Measurements from ENCODE around the gene LHX1. TPM values are rescaled to one million over a fixed set of nuclear protein-coding genes. Genes with fewer than 3 reads are reported as not detected.

The LHX1 gene
- total RNA-seq, 4 donors from 2014 or later = not detected

DNA sequence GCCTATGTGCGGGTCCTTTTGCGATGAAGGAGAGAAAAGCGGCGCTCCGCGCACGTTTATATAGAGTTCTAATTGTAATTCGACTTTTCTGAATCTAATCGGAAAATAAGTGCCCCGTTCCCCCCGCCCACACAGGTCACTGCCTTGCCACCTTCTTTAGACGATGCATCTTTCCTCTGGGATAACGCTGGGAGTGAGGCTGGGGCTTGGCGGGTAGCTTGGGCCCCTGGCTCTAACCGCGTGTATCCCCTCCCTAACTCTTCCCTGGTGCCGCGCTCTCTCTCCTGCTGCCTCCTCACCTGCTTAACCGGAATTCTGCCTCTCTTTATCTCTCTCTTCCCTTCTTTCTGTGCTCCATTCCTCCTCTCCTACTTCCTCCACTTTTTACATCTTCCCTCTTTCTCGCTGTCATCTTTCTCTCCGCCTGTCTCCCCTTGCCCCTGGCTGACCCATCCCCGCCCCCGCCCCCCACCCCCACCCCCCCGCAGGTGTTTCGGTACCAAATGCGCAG, 2.6 kb downstream of the LHX1 start:
- intact Hi-C loops (cut with DNase I) = no loop called here
- Histone ChIP-seq H3K27me3 (peaks cover 89% of the 10 kb centered on the region), H3K36me3 (no peaks in the 10 kb centered on the region), H3K4me1 (peaks cover 37 to 58% of the 10 kb centered on the region in 2 donors), H3K27ac (no peak overlapping the region), H3K9me3 (no peaks in the 10 kb centered on the region), H3K4me3 (replicated peaks in 1 of 3) (no peak overlapping the region)
- TF ChIP-seq POLR2A (IDR thresholded peaks at IDR 0.05) = no peak
- TF ChIP-seq, protein P1, sequence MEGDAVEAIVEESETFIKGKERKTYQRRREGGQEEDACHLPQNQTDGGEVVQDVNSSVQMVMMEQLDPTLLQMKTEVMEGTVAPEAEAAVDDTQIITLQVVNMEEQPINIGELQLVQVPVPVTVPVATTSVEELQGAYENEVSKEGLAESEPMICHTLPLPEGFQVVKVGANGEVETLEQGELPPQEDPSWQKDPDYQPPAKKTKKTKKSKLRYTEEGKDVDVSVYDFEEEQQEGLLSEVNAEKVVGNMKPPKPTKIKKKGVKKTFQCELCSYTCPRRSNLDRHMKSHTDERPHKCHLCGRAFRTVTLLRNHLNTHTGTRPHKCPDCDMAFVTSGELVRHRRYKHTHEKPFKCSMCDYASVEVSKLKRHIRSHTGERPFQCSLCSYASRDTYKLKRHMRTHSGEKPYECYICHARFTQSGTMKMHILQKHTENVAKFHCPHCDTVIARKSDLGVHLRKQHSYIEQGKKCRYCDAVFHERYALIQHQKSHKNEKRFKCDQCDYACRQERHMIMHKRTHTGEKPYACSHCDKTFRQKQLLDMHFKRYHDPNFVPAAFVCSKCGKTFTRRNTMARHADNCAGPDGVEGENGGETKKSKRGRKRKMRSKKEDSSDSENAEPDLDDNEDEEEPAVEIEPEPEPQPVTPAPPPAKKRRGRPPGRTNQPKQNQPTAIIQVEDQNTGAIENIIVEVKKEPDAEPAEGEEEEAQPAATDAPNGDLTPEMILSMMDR (IDR thresholded peaks at IDR 0.05) = no peak
- DNase-seq = no peak
- 5% methylated on average over 26 of the region's 26 CpGs for WGBS, 2 donors

DNA sequence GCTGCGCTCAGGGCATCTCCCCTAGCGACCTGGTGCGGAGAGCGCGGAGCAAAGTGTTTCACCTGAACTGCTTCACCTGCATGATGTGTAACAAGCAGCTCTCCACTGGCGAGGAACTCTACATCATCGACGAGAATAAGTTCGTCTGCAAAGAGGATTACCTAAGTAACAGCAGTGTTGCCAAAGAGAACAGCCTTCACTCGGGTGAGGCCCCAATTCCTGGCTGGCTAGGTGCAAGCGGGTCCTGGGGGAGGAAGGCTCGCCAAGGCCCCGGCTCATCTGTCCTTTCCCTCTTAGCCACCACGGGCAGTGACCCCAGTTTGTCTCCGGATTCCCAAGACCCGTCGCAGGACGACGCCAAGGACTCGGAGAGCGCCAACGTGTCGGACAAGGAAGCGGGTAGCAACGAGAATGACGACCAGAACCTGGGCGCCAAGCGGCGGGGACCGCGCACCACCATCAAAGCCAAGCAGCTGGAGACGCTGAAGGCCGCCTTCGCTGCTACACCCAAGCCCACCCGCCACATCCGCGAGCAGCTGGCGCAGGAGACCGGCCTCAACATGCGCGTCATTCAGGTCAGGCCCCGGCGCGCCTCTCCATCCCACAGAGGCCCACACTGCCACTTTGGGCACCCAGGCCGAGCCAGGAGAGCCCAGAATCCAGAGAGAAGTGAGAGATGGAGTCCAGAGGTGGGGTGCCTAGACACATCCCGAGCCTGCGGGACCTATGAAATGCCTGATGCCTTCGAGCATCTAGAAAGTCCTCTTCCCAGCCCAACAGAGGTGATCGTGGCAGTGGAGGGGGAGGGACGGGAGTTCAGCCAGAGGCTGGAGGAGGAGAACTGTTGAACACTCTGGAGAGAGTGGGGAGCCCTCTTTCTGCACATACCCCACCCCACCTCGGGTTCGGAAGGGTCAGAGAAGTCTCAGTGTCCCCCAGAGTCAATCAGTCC, 3.3 kb downstream of the LHX1 start:
- Histone ChIP-seq H3K27ac (no peak overlapping the region), H3K27me3 (peaks cover 89% of the 10 kb centered on the region), H3K4me3 (replicated peaks in 1 of 3) (no peak overlapping the region), H3K4me1 (peaks cover 35 to 51% of the 10 kb centered on the region in 2 donors), H3K36me3 (no peaks in the 10 kb centered on the region), H3K9me3 (no peaks in the 10 kb centered on the region)
- DNase-seq = no peak
- intact Hi-C loops (cut with DNase I) = no loop called here
- TF ChIP-seq, protein P1 (IDR thresholded peaks at IDR 0.05) = no peak
- no peak for TF ChIP-seq POLR2A (IDR thresholded peaks at IDR 0.05)
- WGBS, 2 donors = 4 to 9% methylated on average over 30 to 34 of the region's 52 CpGs

DNA sequence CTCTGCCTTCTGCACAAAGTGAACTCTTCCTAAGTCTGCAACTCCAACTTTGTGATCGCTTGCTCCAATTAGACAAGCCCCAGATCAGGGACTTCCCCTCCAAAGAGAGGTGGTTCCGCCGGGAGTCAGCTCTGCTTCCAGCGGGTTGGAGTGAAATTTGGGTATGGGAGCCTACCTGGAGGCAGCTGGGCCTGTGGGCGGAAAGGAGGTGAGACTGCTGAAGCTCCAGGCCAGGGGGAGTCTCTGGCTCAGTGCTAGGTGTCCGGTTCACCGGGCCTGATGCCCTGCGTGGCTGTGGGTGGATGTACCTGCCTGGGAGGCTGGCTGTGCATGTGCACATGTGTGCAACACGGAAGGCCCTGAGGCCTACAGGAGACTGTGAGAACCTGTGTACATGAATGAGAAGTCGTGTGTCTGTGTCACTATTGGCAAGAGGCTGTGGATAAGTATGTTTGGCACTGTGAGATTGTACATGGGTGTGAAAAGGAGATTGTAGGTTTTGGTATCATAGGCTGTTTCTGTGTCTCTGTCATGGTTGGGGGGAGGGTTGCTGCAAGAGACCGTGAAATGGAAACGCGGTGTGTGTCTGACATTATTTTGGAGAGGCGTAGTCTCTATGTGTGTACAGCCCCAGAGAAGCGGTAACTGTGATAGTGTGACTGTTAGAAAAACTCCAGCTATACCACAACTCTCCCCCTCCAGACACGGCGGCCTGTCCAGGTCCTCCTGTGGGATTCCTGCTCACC, 4.2 kb downstream of the LHX1 start:
- H3K27ac ChIP-seq = no peak overlapping the region
- intact Hi-C loops (cut with DNase I) = no loop called here
- 20 to 27% methylated on average over 15 to 17 of the region's 17 CpGs for WGBS, 2 donors
- H3K27me3 ChIP-seq = peaks cover 89% of the 10 kb centered on the region
- no peaks in the 10 kb centered on the region for H3K36me3 ChIP-seq
- TF ChIP-seq, protein P1 (IDR thresholded peaks at IDR 0.05) = no peak
- no peak for TF ChIP-seq POLR2A (IDR thresholded peaks at IDR 0.05)
- peaks cover 26 to 42% of the 10 kb centered on the region in 2 donors for H3K4me1 ChIP-seq
- DNase-seq = no peak
- H3K9me3 ChIP-seq = no peaks in the 10 kb centered on the region
- no peak overlapping the region for H3K4me3 ChIP-seq (replicated peaks in 1 of 3)

DNA sequence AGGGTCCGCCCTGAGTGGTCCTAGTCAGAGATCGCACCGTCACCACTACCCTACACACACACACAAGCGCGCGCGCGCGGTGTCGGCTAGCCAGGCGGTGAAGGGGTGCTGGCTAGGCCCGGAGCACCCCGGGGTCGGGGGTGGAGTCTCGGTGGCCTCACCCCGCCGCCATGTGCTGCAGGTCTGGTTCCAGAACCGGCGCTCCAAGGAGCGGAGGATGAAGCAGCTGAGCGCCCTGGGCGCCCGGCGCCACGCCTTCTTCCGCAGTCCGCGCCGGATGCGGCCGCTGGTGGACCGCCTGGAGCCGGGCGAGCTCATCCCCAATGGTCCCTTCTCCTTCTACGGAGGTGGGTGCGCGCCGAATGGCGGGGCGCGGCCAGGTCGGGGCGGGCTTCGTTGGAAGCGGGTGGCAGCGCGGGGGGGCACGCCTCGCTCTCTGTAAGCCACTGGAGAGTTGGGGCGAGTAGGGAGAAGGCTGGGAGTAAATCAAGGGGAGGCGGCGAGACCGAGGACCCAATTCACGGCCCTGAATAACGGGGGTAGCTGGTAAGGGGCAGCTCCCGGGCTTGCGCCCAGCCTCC, 4.8 kb downstream of the LHX1 start:
- DNase-seq = no peak
- no peak overlapping the region for H3K4me3 ChIP-seq (replicated peaks in 1 of 3)

More for the DNA sequence above, 4.8 kb downstream of the LHX1 start:
- H3K9me3 ChIP-seq = no peaks in the 10 kb centered on the region
- intact Hi-C loops (cut with DNase I) = no loop called here
- TF ChIP-seq, protein P1 (IDR thresholded peaks at IDR 0.05) = no peak
- no peak for TF ChIP-seq POLR2A (IDR thresholded peaks at IDR 0.05)
- H3K27ac ChIP-seq = no peak overlapping the region
- WGBS, 2 donors = 0 to 5% methylated on average over 8 to 50 of the region's 57 CpGs
- peaks cover 84% of the 10 kb centered on the region for H3K27me3 ChIP-seq
- peaks cover 20 to 36% of the 10 kb centered on the region in 2 donors for H3K4me1 ChIP-seq
- H3K36me3 ChIP-seq = no peaks in the 10 kb centered on the region
